ENCODE data around the gene PDPK1. TPM values are rescaled to one million over a fixed set of nuclear protein-coding genes. Genes with fewer than 3 reads are reported as not detected.
A peak's percentile ranks its signal among the peaks of the same experiment; 100 is the strongest.

The PDPK1 gene
- total and polyA plus RNA-seq, 7 donors, result 12.9 to 44.5 (median 32.6) TPM

DNA sequence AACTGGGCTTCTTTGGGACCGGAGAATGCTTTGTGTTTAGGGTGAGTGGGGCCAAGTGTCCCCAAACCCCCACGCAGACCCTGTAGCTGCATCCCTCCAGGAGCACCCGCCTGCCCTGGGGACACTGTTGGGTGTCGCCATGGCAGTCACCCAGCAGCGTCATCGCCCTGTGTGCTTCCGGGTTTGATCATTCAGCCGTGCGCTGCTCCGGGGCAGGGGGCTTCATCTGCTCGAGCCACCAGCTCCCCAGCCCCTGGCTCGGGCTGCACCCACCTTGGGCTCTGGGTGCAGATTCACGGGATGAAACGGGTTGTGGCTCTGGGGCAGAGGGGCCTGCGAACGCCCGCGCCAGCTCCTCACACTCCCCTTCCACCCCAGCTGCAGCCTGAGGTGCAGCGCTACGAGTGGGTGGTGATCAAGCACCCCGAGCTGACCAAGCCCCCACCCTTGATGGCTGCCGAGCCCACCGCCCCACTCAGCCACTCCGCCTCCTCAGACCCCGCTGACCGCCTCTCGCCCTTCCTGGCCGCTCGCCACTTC, 37.9 kb upstream of the PDPK1 start:
- no peaks in the 10 kb centered on the region for H3K27me3 ChIP-seq (ENCODE audit: insufficient read depth in 3 of 3, low read length in 2 of 3)
- 92 to 96% (median 92%) methylated on average over 25 to 29 of the region's 29 CpGs for WGBS, 3 donors
- intact Hi-C loops (cut with DNase I), result loop anchor here (1.0 to 5.0 kb wide), 4 partner anchors 73 to 308 kb away; partner anchors contain the start of genes ABCA3 (in 2 of the 2) and CCNF (in 1 of the 2)

DNA sequence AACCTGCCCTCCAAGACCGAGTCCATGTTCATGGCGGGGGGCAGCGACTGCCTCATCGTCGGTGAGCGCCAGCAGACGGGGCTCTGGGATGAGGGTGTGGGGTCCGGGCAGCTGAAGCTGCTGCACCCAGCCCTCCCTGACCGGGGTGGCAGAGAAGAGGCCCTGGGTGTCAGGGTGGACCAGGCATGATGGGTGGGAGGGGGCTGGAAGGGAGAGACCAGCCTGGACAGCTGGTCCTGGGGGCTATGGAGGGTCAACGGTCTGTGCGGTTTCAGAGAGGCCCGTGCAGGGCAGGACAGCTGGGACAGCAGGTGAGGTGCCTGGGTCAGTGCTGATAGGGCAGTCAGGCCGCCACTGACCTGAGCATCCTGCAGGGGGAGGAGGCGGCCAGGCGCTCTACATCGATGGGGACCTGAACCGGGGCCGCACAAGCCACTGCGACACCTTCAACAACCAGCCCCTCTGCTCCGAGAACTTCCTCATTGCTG, 37.3 kb upstream of the PDPK1 start:
- Histone ChIP-seq H3K27ac (no peak overlapping the region), H3K36me3 (ENCODE audit: insufficient read depth in 1 of 2, low read depth in 1 of 2) (peaks cover 0 to 13% of the 10 kb centered on the region in 2 donors), H3K4me3 (no peak overlapping the region), H3K27me3 (ENCODE audit: insufficient read depth in 3 of 3, low read length in 2 of 3) (no peaks in the 10 kb centered on the region), H3K9me3 (no peaks in the 10 kb centered on the region), H3K4me1 (peaks cover 36% of the 10 kb centered on the region)
- no peak for DNase-seq
- no peak for ATAC-seq
- intact Hi-C loops (cut with DNase I), result loop anchor here (1.0 to 5.0 kb wide), 4 partner anchors 73 to 308 kb away; partner anchors contain the start of genes ABCA3 (in 2 of the 2) and CCNF (in 1 of the 2)
- TF ChIP-seq, protein P1, sequence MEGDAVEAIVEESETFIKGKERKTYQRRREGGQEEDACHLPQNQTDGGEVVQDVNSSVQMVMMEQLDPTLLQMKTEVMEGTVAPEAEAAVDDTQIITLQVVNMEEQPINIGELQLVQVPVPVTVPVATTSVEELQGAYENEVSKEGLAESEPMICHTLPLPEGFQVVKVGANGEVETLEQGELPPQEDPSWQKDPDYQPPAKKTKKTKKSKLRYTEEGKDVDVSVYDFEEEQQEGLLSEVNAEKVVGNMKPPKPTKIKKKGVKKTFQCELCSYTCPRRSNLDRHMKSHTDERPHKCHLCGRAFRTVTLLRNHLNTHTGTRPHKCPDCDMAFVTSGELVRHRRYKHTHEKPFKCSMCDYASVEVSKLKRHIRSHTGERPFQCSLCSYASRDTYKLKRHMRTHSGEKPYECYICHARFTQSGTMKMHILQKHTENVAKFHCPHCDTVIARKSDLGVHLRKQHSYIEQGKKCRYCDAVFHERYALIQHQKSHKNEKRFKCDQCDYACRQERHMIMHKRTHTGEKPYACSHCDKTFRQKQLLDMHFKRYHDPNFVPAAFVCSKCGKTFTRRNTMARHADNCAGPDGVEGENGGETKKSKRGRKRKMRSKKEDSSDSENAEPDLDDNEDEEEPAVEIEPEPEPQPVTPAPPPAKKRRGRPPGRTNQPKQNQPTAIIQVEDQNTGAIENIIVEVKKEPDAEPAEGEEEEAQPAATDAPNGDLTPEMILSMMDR (IDR thresholded peaks at IDR 0.05), result no peak
- 82 to 85% (median 84%) methylated on average over 20 of the region's 20 CpGs for WGBS, 3 donors

More for the DNA sequence above, 37.9 kb upstream of the PDPK1 start:
- Histone ChIP-seq H3K36me3 (ENCODE audit: insufficient read depth in 1 of 2, low read depth in 1 of 2) (peaks cover 0 to 13% of the 10 kb centered on the region in 2 donors), H3K4me3 (no peak overlapping the region), H3K27ac (no peak overlapping the region), H3K4me1 (peaks cover 36% of the 10 kb centered on the region), H3K9me3 (no peaks in the 10 kb centered on the region)
- ATAC-seq (no peak), DNase-seq (no peak)
- TF ChIP-seq, protein P1 (IDR thresholded peaks at IDR 0.05), result no peak

GRCh38 chr16:2500918-2501750, 36.7 kb upstream of the PDPK1 start:
- Histone ChIP-seq H3K27me3 (ENCODE audit: insufficient read depth in 3 of 3, low read length in 2 of 3) (no peaks in the 10 kb centered on the region), H3K9me3 (no peaks in the 10 kb centered on the region), H3K27ac (no peak overlapping the region), H3K4me3 (peak overlapping the region; percentile 34), H3K36me3 (ENCODE audit: insufficient read depth in 1 of 2, low read depth in 1 of 2) (peaks cover 0 to 12% of the 10 kb centered on the region in 2 donors), H3K4me1 (peaks cover 36% of the 10 kb centered on the region)
- intact Hi-C loops (cut with DNase I), result loop anchor here (1.0 to 5.0 kb wide), 4 partner anchors 74 to 309 kb away; partner anchors contain the start of genes ABCA3 (in 2 of the 2) and CCNF (in 1 of the 2)
- TF ChIP-seq, protein P1 (IDR thresholded peaks at IDR 0.05), result peak; percentile 98
- ATAC-seq, result peak; percentile 84 to 90 (median 86)
- WGBS, 3 donors, result 41 to 49% (median 41%) methylated on average over 22 to 23 of the region's 23 CpGs
- DNase-seq, result peak; percentile 82 to 90

DNA sequence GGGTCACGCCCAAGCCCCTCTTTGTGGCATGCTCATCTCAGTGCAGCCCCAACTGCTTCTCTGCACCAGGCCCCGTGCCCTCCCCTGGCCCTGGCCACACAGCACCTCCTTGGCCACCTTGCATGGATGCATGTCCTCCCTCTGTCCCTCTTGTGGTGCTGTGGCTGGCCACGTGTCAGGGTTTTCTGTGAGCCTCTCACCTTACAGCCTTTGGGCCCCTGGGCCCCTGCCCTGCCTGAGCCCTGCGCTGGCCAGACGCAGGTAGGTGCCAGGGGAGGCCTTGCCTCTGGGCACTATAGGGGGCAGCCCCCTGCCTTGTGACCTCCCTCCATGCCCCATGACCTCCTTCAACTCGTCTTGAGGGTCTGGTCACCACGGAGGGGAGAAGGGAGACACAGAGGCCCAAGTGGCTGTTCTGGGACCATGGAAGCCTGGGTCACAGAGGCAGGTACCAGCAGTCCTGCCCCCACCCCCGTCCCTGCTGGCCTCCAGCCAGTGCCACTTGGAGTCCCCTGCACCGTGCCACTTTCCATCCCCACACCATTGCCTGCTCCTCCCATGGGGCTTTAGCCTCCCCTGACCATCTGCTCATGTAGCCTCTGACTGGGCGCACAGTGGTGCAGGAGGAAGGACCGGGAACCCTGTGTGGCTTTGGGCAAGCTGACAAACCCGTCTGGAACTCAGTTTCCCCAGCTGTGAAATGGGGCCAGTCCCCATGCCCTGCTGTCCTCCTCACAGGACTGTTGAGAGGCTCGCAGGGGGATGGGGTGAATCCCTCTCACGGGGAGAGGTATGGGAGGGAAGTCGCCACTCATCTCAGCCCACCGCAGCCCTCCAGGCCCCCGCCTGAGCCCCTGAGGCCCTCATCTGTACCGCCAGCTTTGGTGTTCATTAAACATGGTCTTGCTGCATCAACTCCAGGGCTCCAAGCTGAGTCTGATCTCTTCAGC, 35.6 kb upstream of the PDPK1 start:
- peaks cover 0 to 5% of the 10 kb centered on the region in 2 donors for H3K36me3 ChIP-seq (ENCODE audit: insufficient read depth in 1 of 2, low read depth in 1 of 2)
- ATAC-seq (no peak), DNase-seq (no peak)
- H3K4me3 ChIP-seq, result no peak overlapping the region
- peaks cover 32% of the 10 kb centered on the region for H3K4me1 ChIP-seq
- intact Hi-C loops (cut with DNase I), result loop anchor here (5.0 kb wide), 3 partner anchors 75 to 310 kb away; partner anchors contain the start of genes ABCA3 (in 1 of the 2) and CCNF (in 1 of the 2)
- TF ChIP-seq, protein P1 (IDR thresholded peaks at IDR 0.05), result no peak
- WGBS, 3 donors, result 70 to 81% (median 70%) methylated on average over 17 to 18 of the region's 18 CpGs
- no peak overlapping the region for H3K27ac ChIP-seq
- H3K9me3 ChIP-seq, result no peaks in the 10 kb centered on the region
- no peaks in the 10 kb centered on the region for H3K27me3 ChIP-seq (ENCODE audit: insufficient read depth in 3 of 3, low read length in 2 of 3)

All from psoas muscle (tissue), 8 donors.